Left ventricle myocardium inferior (tissue), 1 donor: Measurements from ENCODE around the gene REEP1. TPM values are rescaled to one million over a fixed set of nuclear protein-coding genes. Genes with fewer than 3 reads are reported as not detected.
A peak's percentile ranks its signal among the peaks of the same experiment; 100 is the strongest.

ENCODE experiments used
- DNase-seq: peaks from one replicate; pipeline ENCODE4 v3.0.0-alpha.2; 2020
- H3K27ac ChIP-seq: fragments of 200-600 bp; replicated peaks from 2 replicates; pipeline ENCODE4 v1.8.0; 2021
- H3K27me3 ChIP-seq: fragments of 200-600 bp; 2 replicates; pipeline ENCODE4 v1.8.0; 2021; ENCODE audit warnings: low read depth
- H3K36me3 ChIP-seq: fragments of 200-600 bp; 2 replicates; pipeline ENCODE4 v1.8.0; 2021
- H3K4me1 ChIP-seq: fragments of 200-600 bp; 2 replicates; pipeline ENCODE4 v1.8.0; 2021
- H3K4me3 ChIP-seq: fragments of 200-600 bp; 2 replicates; pipeline ENCODE4 v1.8.0; 2021; ENCODE audit warnings: mild to moderate bottlenecking, moderate library complexity
- H3K9me3 ChIP-seq: fragments of 200-600 bp; replicated peaks from 2 replicates; pipeline ENCODE4 v1.8.0; 2021
- CTCF ChIP-seq: fragments of 200-600 bp; IDR thresholded peaks from 2 replicates; pipeline ENCODE4 v1.8.0; 2021; ENCODE audit warnings: antibody characterized with exemption, mild to moderate bottlenecking, borderline replicate concordance
- intact Hi-C: fragments of 100-400 bp; cut with micrococcal nuclease; formaldehyde crosslinking; loops from one replicate; pipeline ENCODE4 v1.11.0; 2022
- total RNA-seq: library from RNA; stranded (reverse); fragmentation: NEBNext Ultra II Directional; extraction: Animal tissue kit (Norgen Biotek cat#: 25700); gene quantifications from one replicate; pipeline ENCODE4 v1.2.1, GENCODE V29; 2021
- donor health status: DM: no; HTN: yes; CAD: no; lungs with severe emphysema.

The REEP1 gene
- total RNA-seq, 1 donor from 2014 or later: 30.2 TPM

- H3K4me1 ChIP-seq: peaks cover 63% of the 10 kb centered on the region
- H3K36me3 ChIP-seq: no peaks in the 10 kb centered on the region
- H3K27ac ChIP-seq: peak overlapping the region; percentile 50
- no peaks in the 10 kb centered on the region for H3K9me3 ChIP-seq
- intact Hi-C loops: no loop called here
- DNase-seq: no peak
- no peaks in the 10 kb centered on the region for H3K27me3 ChIP-seq
- H3K4me3 ChIP-seq: no peak overlapping the region
- TF ChIP-seq CTCF: no peak
Measured at GRCh38 chr2:86296947-86297346, 40.5 kb downstream of the REEP1 start.

GRCh38 chr2:86295066-86295465 lies 42.4 kb downstream of the REEP1 start:
- Histone ChIP-seq H3K4me3 (no peak overlapping the region), H3K4me1 (peaks cover 70% of the 10 kb centered on the region), H3K27ac (no peak overlapping the region), H3K9me3 (no peaks in the 10 kb centered on the region), H3K36me3 (no peaks in the 10 kb centered on the region), H3K27me3 (no peaks in the 10 kb centered on the region)
- intact Hi-C loops: no loop called here
- DNase-seq: no peak
- no peak for TF ChIP-seq CTCF

- Histone ChIP-seq H3K27me3 (no peaks in the 10 kb centered on the region), H3K27ac (no peak overlapping the region), H3K9me3 (no peaks in the 10 kb centered on the region), H3K36me3 (no peaks in the 10 kb centered on the region), H3K4me3 (no peak overlapping the region), H3K4me1 (peaks cover 61% of the 10 kb centered on the region)
- intact Hi-C loops: no loop called here
- DNase-seq: no peak
- TF ChIP-seq CTCF: no peak
Measured at GRCh38 chr2:86293612-86294011, 43.8 kb downstream of the REEP1 start.

GRCh38 chr2:86292571-86293515 lies 44.6 kb downstream of the REEP1 start:
- no peak overlapping the region for H3K4me3 ChIP-seq
- H3K4me1 ChIP-seq: peaks cover 54% of the 10 kb centered on the region
- no peak for DNase-seq
- TF ChIP-seq CTCF: no peak
- no peaks in the 10 kb centered on the region for H3K27me3 ChIP-seq
- no peaks in the 10 kb centered on the region for H3K36me3 ChIP-seq
- H3K9me3 ChIP-seq: no peaks in the 10 kb centered on the region
- peak overlapping the region; percentile 67 for H3K27ac ChIP-seq
- intact Hi-C loops: no loop called here

- no peak for DNase-seq
- Histone ChIP-seq H3K27ac (peak overlapping the region; percentile 67), H3K36me3 (no peaks in the 10 kb centered on the region), H3K9me3 (no peaks in the 10 kb centered on the region), H3K27me3 (no peaks in the 10 kb centered on the region), H3K4me3 (no peak overlapping the region), H3K4me1 (peaks cover 53% of the 10 kb centered on the region)
- TF ChIP-seq CTCF: no peak
- intact Hi-C loops: no loop called here
Measured at GRCh38 chr2:86291328-86291662, 46.1 kb downstream of the REEP1 start.
